GM21529 (cell line): Measurements from ENCODE around the gene TMEM14C.

Experiments used
- ATAC-seq: cut with Tn5 transposase; IDR thresholded peaks from one replicate; pipeline ENCODE4 v1.9.1; 2021; ENCODE audit not compliant: unreplicated experiment

Gene TMEM14C

DNA sequence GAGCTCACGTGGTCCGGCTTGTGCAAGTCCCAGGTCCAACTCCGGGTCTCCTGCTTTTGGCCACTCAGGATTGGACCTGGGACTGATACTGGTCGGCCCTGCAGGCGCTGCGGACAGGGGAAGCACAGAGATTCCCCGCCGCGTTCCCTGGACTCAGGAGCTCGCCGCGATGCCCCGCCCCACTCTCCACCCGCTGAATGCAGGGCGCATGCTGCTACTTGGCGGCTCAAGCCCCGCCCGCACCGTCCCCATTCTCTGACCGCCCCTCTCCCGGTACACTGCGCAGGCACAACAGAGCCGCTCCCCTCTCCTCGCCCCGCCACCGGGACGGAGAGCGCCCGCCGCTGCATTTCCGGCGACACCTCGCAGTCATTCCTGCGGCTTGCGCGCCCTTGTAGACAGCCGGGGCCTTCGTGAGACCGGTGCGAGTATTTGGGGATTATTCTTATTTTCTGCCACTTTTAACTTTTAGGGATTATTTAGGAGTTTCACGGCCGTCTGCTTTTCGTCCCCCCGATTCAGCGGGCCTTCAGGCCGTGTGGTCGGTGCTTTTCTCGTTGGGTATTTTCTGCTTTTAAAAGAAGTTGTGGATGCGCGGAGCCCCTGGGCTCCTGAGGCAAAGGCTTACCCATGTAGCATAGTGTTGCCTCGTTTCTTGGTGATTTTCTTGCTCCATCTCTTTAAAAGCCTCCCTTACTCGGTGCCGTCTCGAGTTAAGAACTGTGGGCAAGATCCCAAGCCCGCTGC, at the start of gene TMEM14C:
TSS of gene TMEM14C (plus strand) at position 251 of the 747 bp plus-strand sequence. CDS start 1,544 bp downstream, outside the sequence.
- peak; percentile 99 for ATAC-seq

- ATAC-seq: no peak
Measured at GRCh38 chr6:10676403-10676802, 46.5 kb upstream of the TMEM14C start.

- ATAC-seq: no peak
Measured at GRCh38 chr6:10678456-10678855, 44.4 kb upstream of the TMEM14C start.

DNA sequence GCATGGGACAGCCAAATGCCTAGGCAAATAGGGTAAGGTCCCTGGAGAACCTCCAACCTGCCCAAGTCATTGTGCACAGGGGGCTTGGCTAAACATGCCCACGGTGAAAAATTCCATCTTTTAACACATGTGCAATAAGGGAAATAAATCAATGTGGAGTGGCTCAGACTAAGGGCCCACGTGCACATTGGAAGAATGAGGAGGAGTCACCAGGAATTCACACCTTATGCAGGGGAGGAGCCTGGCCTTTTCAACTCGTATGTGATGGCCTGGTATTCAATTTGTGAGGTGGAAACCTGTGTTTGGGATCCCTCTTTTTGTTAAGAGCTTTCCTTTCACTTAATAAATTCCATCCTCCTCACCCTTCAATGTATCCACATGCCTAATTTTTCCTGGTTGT, 41.1 kb upstream of the TMEM14C start:
- ATAC-seq: no peak

DNA sequence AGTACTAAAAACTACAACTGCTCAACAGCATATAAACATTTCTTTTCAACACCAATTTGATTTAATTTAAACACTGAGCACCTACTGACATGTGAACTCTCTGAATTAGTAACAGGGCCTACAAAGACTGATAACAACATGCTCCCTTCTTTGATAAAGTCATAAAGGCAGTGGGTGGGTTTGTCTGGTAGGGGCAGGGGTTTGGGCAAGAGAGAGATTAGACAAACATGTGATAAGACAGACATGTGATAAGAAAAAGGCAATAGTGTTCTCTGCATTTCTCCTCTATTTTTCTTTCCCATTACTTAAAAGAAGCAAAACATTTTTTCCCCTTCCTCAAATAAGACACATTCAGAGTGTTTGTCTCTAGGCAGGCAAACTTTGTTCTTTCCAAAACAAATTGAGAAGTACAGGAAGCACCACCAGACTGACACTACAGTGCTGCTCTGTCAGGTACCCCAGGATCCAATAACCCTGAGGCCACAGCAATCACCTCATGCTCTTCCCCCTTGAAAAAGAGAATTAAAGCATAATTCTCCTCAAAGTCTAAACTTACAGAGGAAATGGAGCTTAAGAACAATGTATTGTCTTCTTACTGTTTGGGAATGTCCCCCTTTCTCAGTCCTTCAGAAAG, 40.4 kb upstream of the TMEM14C start:
- ATAC-seq: no peak

- no peak for ATAC-seq
Measured at GRCh38 chr6:10684618-10685017, 38.3 kb upstream of the TMEM14C start.

DNA sequence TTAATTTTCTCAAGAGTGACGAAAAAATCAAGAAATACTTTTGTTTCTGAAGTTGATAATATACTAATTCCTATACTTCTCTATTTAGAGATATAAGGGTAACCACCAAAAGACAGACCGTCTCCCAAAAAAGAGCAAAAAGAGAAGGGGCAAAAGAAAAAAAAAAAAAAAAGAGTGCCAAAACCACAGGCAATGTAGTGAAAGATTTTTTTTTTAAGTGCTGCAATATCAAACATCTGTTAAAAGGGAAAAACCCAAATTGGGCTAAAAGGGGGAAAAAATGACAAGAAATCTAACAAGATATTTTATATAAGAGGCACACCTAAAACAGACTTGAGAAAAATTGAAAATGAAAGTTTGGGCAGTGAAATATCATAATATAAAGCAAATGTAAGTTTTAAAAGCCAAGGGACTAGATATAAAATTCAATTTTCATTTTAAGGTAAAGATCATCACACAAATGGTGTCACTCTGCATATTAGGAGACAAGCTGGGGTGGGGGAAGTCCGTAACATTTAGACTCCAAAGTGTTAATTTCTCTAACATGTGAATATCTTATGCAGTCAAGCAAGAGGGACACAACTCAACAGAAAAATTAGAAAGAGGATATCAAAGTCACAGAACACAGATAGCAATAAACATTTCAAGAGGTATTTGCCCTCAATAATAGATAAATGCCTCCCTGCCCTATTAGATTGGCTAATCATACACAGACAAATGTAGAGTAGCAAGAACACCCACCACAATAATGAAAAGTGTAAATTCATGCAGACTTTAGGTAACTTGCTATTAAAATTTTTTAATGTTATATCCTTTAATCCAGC, 37.6 kb upstream of the TMEM14C start:
- ATAC-seq: no peak

GRCh38 chr6:10686901-10687300, 36.0 kb upstream of the TMEM14C start:
- no peak for ATAC-seq

GRCh38 chr6:10687582-10687981, 35.3 kb upstream of the TMEM14C start:
- ATAC-seq: no peak

DNA sequence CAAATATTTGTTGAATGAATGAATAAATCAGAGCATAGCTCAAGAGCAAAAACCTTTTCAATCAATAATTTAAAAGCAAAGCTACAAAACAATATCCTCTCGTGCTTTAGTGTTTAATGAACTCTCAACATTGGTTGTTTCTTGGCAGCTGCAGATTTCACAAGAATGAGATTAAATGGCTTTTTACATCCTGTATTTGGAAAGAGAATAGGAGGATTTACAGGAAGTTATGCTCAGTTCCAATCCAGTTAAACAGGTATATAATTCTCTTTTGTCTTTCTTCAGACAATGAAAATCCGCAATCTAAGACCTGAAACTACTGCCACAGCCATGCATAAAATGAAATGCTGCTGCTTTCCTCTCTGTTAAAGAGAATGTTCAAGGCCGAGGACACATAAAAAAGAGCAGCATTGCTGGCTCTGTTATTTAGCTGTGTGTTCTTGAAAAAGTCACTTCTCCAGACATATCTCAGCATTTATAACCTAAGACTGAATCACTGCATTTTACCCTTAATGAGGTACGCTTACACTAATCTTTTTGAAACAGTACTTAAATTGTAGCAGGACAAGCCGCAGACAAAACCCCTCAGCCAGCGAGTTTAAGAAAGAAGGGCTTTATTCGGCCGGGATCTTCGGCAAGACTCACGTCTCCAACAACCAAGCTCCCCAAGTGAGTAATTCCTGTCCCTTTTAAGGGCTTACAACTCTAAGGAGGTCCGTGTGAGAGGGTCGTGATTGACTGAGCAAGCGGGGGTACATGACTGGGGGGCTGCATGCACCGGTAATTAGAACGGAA, 32.0 kb upstream of the TMEM14C start:
- ATAC-seq: no peak

DNA sequence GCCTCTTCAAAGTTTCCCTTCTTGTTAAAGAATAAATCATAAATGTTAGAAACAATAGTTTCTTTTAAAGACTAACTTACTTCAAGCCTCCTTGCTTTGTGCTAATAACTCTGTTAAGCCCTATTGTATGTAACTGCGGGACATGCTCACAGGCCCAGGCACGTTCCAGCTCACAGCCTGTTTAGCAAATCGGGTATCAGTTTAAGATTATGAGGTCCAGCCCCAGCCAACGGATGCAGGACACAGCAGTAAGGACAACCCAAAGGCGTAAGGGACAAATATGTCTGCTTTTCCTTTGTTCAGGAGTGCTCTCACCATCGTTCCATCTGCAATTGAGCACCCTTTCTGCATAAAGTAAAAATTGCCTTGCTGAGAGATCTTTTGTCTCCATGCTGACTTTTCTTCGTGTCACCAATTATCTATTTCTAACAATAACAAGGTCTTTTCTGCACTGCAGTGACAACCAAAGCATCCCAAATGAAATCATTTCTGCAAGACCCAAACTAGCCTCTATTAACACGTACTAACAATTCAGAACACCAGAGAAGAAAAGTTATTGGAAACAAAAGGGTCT, 29.8 kb upstream of the TMEM14C start:
- ATAC-seq: no peak

- peak; percentile 98 for ATAC-seq
Measured at GRCh38 chr6:10694302-10695085, 28.4 kb upstream of the TMEM14C start, which contains the start of the genes C6orf52 and PAK1IP1. Gene C6orf52, minus strand, starts transcription at chr6:10694616. Its CDS starts 7,066 bp downstream, at chr6:10687550. Gene PAK1IP1, plus strand, starts transcription at chr6:10694972. Its CDS starts 14 bp downstream, at chr6:10694986.

DNA sequence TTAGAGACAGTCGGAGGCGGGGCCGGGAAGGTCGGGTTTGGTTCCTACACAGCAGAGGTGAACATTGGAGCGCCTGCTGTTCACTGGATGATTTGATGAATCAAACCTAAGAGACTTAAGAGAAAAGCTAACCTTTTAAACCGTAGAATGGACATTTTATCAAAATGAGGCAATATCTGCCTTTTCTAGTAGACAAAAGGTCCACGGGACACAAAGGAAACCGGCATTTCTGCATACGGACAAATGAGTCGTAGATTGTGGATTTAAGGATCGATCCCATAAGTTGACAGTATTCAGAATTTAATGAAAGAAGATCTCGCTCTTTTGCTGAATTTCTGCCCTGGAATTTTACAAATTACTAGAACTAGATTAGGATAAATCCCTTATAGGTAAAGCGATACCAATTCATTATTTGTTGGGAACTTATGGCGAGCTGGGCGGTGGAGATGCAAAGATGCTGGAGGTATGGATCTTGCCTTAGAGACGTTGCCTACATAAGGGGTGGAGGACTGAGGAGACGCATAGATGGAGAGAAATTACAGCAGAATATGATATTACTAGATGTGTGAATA, 27.7 kb upstream of the TMEM14C start:
- no peak for ATAC-seq

- ATAC-seq: no peak
Measured at GRCh38 chr6:10696655-10697054, 26.2 kb upstream of the TMEM14C start.

DNA sequence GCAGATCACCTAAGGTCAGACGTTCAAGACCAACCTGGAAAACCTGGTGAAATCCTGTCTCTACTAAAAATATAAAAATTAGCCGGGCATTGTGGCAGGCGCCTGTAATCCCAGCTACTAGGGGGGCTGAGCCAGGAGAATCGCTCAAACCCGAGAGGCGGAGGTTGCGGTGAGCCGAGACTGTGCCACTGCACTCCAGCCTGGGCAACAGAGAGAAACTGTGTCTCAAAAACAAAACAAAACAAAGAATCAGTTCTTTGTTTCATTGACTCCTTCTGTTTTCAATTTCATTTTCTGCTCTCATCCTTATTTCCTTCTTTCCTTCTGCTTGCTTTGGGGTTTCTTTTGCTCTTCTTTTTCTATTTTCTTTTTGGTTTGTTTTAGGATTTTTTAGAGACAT, 8.9 kb upstream of the TMEM14C start:
- ATAC-seq: no peak

DNA sequence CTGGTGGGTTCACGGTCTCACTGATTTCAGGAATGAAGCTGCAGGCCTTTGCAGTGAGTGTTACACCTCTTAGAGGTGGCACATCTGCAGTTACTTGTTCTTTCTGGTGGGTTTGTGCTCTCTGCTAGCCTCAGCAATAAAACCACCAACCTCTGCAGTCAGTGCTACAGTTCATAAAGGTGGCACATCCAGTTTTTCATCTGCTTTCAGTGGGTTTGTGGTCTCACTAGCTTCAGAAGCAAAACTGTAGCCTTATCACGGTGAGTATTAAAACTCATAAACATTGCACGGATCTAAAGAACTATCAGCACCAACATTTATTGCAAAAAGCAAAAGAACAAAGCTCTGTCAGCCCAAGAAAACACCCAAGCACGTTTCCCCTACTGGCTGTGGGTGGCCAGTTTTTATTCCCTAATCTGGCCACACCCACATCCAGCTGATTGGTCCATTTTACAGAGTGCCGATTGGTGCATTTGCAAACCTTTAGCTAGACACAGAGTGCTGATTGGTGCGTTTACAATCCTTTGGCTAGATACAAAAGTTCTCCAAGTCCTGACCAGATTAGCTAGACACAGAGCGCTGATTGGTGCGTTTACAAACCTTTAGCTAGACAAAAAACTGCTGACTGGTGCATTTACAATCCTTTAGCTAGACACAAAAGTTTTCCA, 3.4 kb upstream of the TMEM14C start:
- no peak for ATAC-seq

DNA sequence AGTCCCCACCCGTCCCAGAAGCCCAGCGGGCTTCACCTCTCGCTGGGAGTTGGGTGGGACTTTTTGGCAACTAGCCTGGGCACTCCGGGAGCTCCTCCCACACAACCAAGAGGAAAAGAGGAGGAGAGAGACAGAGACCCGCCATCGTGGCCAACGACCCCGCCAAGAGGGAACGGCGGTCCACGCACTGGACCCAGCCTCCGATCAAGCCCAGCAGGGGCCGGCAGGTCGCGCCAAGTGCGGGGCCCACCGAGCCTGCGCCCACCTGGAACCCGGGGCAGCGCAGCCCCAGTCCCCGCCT, 3.0 kb upstream of the TMEM14C start:
- ATAC-seq: no peak

- ATAC-seq: no peak
Measured at GRCh38 chr6:10720265-10720959, 2.5 kb upstream of the TMEM14C start.
